ENCODE results near the gene SH3GL1. TPM values are rescaled to one million over a fixed set of nuclear protein-coding genes. Genes with fewer than 3 reads are reported as not detected.
A peak's percentile ranks its signal among the peaks of the same experiment; 100 is the strongest.

Gene SH3GL1
- total and polyA plus RNA-seq, 2 experiments from 2014 or later = 92.8 to 97.9 TPM

DNA sequence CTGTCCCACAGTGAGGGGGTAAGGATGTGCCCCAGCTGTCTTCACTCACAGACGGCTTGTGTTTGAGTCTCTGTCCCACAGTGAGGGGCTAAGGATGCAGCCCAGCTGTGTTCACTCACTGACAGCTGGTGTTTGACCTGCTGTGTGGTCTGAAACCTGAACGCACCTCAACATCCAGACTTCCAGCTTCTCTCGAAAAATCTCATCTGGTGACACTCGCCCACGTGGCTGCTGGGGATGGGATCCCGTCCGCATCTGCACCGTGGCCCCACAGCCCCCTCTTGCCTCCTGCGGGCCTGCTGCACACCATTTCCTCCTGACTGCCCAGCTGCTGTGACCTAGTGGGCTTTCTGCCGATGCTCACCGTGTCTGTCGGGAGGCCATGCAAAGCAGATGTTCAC is 29.4 kb upstream of the SH3GL1 start:
- TF ChIP-seq, protein P1, sequence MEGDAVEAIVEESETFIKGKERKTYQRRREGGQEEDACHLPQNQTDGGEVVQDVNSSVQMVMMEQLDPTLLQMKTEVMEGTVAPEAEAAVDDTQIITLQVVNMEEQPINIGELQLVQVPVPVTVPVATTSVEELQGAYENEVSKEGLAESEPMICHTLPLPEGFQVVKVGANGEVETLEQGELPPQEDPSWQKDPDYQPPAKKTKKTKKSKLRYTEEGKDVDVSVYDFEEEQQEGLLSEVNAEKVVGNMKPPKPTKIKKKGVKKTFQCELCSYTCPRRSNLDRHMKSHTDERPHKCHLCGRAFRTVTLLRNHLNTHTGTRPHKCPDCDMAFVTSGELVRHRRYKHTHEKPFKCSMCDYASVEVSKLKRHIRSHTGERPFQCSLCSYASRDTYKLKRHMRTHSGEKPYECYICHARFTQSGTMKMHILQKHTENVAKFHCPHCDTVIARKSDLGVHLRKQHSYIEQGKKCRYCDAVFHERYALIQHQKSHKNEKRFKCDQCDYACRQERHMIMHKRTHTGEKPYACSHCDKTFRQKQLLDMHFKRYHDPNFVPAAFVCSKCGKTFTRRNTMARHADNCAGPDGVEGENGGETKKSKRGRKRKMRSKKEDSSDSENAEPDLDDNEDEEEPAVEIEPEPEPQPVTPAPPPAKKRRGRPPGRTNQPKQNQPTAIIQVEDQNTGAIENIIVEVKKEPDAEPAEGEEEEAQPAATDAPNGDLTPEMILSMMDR (IDR thresholded peaks at IDR 0.05; ENCODE audit: low read depth, low read length) = no peak
- DNase-seq (ENCODE audit: low read depth in 1 of 2, low spot score in 1 of 2) = no peak
- H3K4me3 ChIP-seq = no peak overlapping the region
- H3K36me3 ChIP-seq = peaks cover 13% of the 10 kb centered on the region
- H3K27me3 ChIP-seq = no peaks in the 10 kb centered on the region
- H3K27ac ChIP-seq = no peak overlapping the region
- no peaks in the 10 kb centered on the region for H3K4me1 ChIP-seq (ENCODE audit: low read depth)
- H3K9me3 ChIP-seq (ENCODE audit: low read depth) = no peaks in the 10 kb centered on the region

DNA sequence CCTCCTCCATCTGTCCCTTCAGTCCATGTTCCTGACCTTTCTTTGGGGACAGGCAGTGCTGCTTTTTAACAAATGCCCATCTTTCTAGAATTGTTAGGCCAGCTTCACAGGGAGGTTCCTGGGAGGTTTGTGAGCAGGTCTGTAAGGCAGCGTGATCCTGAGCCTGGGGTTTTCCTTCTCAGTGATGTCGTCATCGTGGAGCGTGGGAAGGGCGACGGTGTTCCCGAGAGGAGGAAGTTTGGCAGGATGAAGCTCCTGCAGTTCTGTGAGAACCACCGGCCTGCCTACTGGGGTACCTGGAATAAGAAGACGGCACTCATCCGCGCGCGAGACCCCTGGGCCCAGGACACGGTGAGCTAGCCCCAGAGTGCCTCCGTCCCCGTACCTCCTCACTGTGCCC is 28.9 kb upstream of the SH3GL1 start:
- Histone ChIP-seq H3K4me3 (no peak overlapping the region), H3K36me3 (peaks cover 13% of the 10 kb centered on the region), H3K27me3 (no peaks in the 10 kb centered on the region), H3K27ac (no peak overlapping the region), H3K9me3 (ENCODE audit: low read depth) (no peaks in the 10 kb centered on the region), H3K4me1 (ENCODE audit: low read depth) (no peaks in the 10 kb centered on the region)
- TF ChIP-seq, protein P1 (IDR thresholded peaks at IDR 0.05; ENCODE audit: low read depth, low read length) = no peak
- no peak for DNase-seq (ENCODE audit: low read depth in 1 of 2, low spot score in 1 of 2)

DNA sequence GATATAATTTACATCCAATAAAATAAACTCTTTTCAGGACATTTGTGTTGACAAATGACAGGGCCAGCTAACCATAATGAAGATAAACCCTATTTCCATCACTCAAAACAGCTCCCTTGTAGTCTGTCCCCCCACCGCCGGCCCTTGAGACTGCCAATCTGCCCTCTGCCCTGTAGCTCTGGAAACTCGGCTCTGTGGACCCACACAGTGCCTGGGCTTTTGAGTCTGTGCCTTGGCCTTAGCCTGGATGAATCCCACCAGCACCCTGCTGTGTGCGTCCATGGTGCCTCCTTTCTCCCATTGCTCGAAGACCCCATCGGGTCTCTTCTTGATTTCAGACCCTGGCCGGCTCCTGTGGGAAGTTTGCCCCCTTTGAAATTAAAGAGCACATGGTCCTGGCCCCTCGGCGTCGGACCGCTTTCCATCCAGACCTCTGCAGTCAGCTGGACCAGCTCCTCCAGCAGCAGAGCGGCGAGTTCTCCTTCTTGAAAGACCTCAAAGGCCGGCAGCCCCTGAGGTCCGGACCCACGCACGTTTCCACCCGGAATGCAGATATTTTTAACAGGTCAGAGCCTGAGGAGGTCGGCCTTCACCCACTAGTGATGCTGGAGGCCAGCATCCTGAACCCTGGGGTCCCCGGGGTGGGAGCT is 28.1 kb upstream of the SH3GL1 start:
- Histone ChIP-seq H3K9me3 (ENCODE audit: low read depth) (no peaks in the 10 kb centered on the region), H3K27me3 (no peaks in the 10 kb centered on the region), H3K4me1 (ENCODE audit: low read depth) (no peaks in the 10 kb centered on the region), H3K4me3 (no peak overlapping the region), H3K36me3 (peaks cover 13% of the 10 kb centered on the region), H3K27ac (no peak overlapping the region)
- DNase-seq (ENCODE audit: low read depth in 1 of 2, low spot score in 1 of 2) = no peak
- TF ChIP-seq, protein P1 (IDR thresholded peaks at IDR 0.05; ENCODE audit: low read depth, low read length) = no peak

DNA sequence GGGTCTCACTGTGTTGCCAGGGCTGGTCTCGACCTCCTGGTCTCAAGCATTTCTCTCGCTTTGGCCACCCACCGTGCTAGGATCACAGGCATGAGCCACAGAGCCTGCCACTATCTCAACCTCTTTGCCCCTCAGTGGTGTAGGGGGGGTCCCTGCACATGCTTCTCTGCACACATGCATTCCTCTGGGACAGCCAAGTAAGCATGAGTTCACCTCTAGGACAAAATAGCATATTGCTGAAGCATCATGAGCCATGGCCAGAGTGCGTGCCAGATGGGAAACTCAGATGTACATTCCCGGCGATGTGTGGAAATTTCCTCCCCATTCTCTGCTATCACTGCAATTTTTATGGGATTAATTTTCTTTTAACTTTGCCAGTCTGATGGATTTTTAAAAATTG is 25.2 kb upstream of the SH3GL1 start:
- Histone ChIP-seq H3K27ac (no peak overlapping the region), H3K36me3 (peaks cover 3% of the 10 kb centered on the region)

DNA sequence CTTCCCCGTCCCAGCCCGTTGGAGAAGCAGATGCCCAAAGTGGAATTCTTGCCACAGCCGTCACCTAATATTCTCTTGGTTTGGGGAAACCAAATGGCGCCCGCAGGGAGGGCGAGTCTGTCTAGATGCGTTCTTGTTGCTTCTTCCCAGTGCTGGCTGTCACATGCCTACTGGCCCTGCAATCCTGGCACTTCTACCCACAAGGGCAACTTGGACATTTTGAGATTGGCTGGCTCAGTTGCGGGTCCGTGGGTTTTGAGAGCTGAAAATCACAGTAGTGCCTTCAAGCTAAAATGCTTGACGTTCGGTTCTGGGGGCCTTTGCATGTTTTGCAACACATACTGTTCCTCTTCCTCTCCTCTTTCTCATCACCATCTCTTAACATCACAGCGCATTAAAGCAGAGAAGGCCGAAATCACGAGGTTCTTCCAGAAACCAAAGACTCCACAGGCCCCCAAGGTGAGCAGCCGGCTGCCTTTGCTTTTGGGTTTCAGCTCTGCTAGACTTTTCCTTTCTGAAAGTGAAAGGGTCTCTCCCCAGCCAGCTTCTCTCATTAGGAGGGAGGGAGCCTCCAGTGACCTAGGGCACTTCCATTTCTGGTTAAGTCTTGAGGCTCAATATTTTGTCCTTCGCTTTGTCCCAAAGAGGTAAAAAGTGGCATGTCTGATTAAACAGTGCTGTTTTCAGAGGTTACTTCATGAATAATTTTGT is 23.2 kb upstream of the SH3GL1 start:
- no peaks in the 10 kb centered on the region for H3K9me3 ChIP-seq (ENCODE audit: low read depth)
- H3K4me3 ChIP-seq = no peak overlapping the region
- TF ChIP-seq, protein P1 (IDR thresholded peaks at IDR 0.05; ENCODE audit: low read depth, low read length) = no peak
- H3K27ac ChIP-seq = no peak overlapping the region
- no peak for DNase-seq (ENCODE audit: low read depth in 1 of 2, low spot score in 1 of 2)
- H3K36me3 ChIP-seq = no peaks in the 10 kb centered on the region
- H3K4me1 ChIP-seq (ENCODE audit: low read depth) = no peaks in the 10 kb centered on the region
- H3K27me3 ChIP-seq = no peaks in the 10 kb centered on the region

More for the DNA sequence above, 25.2 kb upstream of the SH3GL1 start:
- H3K4me1 ChIP-seq (ENCODE audit: low read depth) = no peaks in the 10 kb centered on the region
- DNase-seq (ENCODE audit: low read depth in 1 of 2, low spot score in 1 of 2) = peak in 1 of 2 donors; percentile 74
- TF ChIP-seq, protein P1 (IDR thresholded peaks at IDR 0.05; ENCODE audit: low read depth, low read length) = no peak
- no peak overlapping the region for H3K4me3 ChIP-seq
- no peaks in the 10 kb centered on the region for H3K27me3 ChIP-seq
- no peaks in the 10 kb centered on the region for H3K9me3 ChIP-seq (ENCODE audit: low read depth)

Measured in cardiac muscle cell (in vitro differentiated cells and primary cell).